Ovary (tissue), 3 donors: ENCODE results near the gene ADIRF.

Source experiments
- POLR2A ChIP-seq: fragments of 450-650 bp; IDR thresholded peaks from one replicate; pipeline ENCODE4 v1.6.1; 2017; ENCODE audit warnings: antibody characterized with exemption, mild to moderate bottlenecking, moderate library complexity
- TF ChIP-seq, protein P1 (sequence below), 3 donors: fragments of 450-650 bp in 2 of 3; fragments of 200-600 bp in 1 of 3; IDR thresholded peaks; one replicate each; pipeline versions ENCODE4 v1.5.1 to v1.8.0; 2016 to 2022; ENCODE audit warnings: antibody characterized with exemption in 3 of 3, mild to moderate bottlenecking in 1 of 3
- donor health status: DM: no; HTN: no; CAD: no.

DNA sequence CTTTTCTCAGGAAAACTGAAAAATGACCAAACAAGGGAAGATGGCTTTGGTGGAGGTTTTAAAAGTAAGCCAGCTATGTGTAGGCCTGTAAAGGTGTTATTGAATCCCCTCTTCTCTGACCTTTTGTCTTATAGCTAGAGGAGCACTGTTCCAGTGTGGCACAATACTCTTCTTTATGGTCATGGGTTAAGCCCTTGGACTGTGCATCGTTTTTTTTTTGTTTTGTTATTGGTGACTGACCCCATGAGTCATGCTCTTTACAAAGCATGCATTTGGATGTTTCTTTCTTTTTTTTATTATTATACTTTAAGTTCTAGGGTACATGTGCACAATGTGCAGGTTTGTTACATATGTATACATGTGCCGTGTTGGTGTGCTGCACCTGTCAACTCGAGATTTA is 32.2 kb downstream of the ADIRF start:
- TF ChIP-seq, protein P1, sequence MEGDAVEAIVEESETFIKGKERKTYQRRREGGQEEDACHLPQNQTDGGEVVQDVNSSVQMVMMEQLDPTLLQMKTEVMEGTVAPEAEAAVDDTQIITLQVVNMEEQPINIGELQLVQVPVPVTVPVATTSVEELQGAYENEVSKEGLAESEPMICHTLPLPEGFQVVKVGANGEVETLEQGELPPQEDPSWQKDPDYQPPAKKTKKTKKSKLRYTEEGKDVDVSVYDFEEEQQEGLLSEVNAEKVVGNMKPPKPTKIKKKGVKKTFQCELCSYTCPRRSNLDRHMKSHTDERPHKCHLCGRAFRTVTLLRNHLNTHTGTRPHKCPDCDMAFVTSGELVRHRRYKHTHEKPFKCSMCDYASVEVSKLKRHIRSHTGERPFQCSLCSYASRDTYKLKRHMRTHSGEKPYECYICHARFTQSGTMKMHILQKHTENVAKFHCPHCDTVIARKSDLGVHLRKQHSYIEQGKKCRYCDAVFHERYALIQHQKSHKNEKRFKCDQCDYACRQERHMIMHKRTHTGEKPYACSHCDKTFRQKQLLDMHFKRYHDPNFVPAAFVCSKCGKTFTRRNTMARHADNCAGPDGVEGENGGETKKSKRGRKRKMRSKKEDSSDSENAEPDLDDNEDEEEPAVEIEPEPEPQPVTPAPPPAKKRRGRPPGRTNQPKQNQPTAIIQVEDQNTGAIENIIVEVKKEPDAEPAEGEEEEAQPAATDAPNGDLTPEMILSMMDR (IDR thresholded peaks at IDR 0.05): no peak
- TF ChIP-seq POLR2A: no peak
